ENCODE results near the gene CDCA5. TPM values are rescaled to one million over a fixed set of nuclear protein-coding genes. Genes with fewer than 3 reads are reported as not detected.

CDCA5 gene
- total RNA-seq, 1 experiment from 2014 or later, result 72.1 TPM

DNA sequence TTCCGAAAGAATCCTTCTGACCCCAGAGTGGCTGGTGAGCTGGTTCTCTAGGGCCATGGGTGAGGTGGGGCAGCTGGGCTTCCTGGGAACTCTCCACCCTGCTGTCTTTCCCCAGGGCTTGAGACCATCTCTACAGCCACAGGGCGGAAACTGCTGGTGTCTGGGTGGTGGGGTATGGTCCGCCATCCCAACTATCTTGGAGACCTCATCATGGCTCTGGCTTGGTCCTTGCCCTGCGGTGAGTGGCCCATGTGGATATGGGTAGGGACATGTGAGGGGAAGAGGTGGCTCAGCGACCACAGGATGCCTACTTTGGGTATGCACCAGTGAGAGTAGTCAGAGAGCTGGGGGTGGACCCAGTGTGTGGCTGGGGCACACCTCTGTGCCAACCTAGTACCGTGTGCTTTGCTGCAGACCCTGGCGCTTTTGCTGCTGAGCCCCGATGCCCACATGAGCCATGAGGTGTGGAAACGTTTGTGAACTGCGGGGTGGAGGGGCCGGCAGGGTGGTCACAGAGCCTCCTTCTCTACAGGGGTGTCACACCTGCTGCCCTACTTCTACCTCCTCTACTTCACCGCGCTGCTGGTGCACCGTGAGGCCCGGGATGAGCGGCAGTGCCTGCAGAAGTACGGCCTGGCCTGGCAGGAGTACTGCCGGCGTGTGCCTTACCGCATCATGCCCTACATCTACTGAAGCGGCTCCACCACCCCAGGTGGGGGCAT is 31.7 kb upstream of the CDCA5 start:
- H3K79me2 ChIP-seq (ENCODE audit: insufficient read depth, low read length), result peaks cover 35% of the 10 kb centered on the region
- peak overlapping the region; percentile 98; the same call in 1 of the 2 replicates for H3K9ac ChIP-seq (ENCODE audit: low read length)
- POLR2A ChIA-PET, result no interaction called here
- no peaks in the 10 kb centered on the region; the same call in 1 of the 2 replicates for H4K20me1 ChIP-seq (ENCODE audit: insufficient read depth)
- no peaks in the 10 kb centered on the region for H3K27me3 ChIP-seq (ENCODE audit: insufficient read depth, low read length)
- H3K4me3 ChIP-seq (replicated peaks in 1 of 2; ENCODE audit: low read depth in 1 of 2, low read length in 2 of 2), result peak overlapping the region; percentile 88 to 90; a peak in 3 of 4 replicates
- ATAC-seq (no peak), DNase-seq (ENCODE audit: low read depth, low spot score) (no peak)
- peak overlapping the region; percentile 95 for H3K27ac ChIP-seq (ENCODE audit: low read depth, low read length)
- H3K36me3 ChIP-seq (ENCODE audit: control insufficient read depth in 1 of 2, insufficient read depth in 2 of 2, low read length in 2 of 2), result peaks cover 7 to 33% of the 10 kb centered on the region in 2 experiments
- TSS peak; percentile 2 for BruUV-seq (replicated peaks)
- intact Hi-C loops (cut with micrococcal nuclease), result loop anchor here (5.0 to 10.0 kb wide), 3 partner anchors 103 to 328 kb away; partner anchors contain the start of genes ARL2 and ATG2A
- no peak overlapping the region for H2AFZ ChIP-seq (ENCODE audit: low read depth, low read length, poor library complexity, severe bottlenecking)
- peaks cover 21 to 54% of the 10 kb centered on the region in 2 experiments for H3K4me1 ChIP-seq (ENCODE audit: control insufficient read depth in 1 of 2, insufficient read depth in 2 of 2, low read length in 2 of 2)
- H3K9me2 ChIP-seq (ENCODE audit: insufficient read depth), result no peaks in the 10 kb centered on the region
- CTCF ChIA-PET, result no interaction called here
- RAD21 ChIA-PET (ENCODE audit: low non-redundant PET in 1 of 2, low total read pairs in 2 of 2, uncharacterized antibody in 2 of 2, unreplicated experiment in 2 of 2), result no interaction called here
- TF ChIP-seq, protein P1, sequence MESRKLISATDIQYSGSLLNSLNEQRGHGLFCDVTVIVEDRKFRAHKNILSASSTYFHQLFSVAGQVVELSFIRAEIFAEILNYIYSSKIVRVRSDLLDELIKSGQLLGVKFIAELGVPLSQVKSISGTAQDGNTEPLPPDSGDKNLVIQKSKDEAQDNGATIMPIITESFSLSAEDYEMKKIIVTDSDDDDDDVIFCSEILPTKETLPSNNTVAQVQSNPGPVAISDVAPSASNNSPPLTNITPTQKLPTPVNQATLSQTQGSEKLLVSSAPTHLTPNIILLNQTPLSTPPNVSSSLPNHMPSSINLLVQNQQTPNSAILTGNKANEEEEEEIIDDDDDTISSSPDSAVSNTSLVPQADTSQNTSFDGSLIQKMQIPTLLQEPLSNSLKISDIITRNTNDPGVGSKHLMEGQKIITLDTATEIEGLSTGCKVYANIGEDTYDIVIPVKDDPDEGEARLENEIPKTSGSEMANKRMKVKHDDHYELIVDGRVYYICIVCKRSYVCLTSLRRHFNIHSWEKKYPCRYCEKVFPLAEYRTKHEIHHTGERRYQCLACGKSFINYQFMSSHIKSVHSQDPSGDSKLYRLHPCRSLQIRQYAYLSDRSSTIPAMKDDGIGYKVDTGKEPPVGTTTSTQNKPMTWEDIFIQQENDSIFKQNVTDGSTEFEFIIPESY (IDR thresholded peaks at IDR 0.05; ENCODE audit: extremely low read depth, insufficient replicate concordance, low read length), result no peak
- TF ChIP-seq YY1 (IDR thresholded peaks at IDR 0.05; ENCODE audit: extremely low read depth, insufficient replicate concordance, low read depth, low read length), result no peak
- TF ChIP-seq, protein P2, sequence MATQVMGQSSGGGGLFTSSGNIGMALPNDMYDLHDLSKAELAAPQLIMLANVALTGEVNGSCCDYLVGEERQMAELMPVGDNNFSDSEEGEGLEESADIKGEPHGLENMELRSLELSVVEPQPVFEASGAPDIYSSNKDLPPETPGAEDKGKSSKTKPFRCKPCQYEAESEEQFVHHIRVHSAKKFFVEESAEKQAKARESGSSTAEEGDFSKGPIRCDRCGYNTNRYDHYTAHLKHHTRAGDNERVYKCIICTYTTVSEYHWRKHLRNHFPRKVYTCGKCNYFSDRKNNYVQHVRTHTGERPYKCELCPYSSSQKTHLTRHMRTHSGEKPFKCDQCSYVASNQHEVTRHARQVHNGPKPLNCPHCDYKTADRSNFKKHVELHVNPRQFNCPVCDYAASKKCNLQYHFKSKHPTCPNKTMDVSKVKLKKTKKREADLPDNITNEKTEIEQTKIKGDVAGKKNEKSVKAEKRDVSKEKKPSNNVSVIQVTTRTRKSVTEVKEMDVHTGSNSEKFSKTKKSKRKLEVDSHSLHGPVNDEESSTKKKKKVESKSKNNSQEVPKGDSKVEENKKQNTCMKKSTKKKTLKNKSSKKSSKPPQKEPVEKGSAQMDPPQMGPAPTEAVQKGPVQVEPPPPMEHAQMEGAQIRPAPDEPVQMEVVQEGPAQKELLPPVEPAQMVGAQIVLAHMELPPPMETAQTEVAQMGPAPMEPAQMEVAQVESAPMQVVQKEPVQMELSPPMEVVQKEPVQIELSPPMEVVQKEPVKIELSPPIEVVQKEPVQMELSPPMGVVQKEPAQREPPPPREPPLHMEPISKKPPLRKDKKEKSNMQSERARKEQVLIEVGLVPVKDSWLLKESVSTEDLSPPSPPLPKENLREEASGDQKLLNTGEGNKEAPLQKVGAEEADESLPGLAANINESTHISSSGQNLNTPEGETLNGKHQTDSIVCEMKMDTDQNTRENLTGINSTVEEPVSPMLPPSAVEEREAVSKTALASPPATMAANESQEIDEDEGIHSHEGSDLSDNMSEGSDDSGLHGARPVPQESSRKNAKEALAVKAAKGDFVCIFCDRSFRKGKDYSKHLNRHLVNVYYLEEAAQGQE (IDR thresholded peaks at IDR 0.05; ENCODE audit: low read depth), result no peak
- no peak for TF ChIP-seq POLR2AphosphoS5 (IDR thresholded peaks at IDR 0.05; ENCODE audit: low read depth, low read length)
- TF ChIP-seq FOSL1 (IDR thresholded peaks at IDR 0.05; ENCODE audit: low read depth), result no peak
- no peak for TF ChIP-seq CBX3 (IDR thresholded peaks at IDR 0.05; ENCODE audit: low read depth)
- TF ChIP-seq, protein P3, sequence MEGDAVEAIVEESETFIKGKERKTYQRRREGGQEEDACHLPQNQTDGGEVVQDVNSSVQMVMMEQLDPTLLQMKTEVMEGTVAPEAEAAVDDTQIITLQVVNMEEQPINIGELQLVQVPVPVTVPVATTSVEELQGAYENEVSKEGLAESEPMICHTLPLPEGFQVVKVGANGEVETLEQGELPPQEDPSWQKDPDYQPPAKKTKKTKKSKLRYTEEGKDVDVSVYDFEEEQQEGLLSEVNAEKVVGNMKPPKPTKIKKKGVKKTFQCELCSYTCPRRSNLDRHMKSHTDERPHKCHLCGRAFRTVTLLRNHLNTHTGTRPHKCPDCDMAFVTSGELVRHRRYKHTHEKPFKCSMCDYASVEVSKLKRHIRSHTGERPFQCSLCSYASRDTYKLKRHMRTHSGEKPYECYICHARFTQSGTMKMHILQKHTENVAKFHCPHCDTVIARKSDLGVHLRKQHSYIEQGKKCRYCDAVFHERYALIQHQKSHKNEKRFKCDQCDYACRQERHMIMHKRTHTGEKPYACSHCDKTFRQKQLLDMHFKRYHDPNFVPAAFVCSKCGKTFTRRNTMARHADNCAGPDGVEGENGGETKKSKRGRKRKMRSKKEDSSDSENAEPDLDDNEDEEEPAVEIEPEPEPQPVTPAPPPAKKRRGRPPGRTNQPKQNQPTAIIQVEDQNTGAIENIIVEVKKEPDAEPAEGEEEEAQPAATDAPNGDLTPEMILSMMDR (IDR thresholded peaks at IDR 0.05 in 2 of 3, conservative IDR thresholded peaks at IDR 0.05 in 1 of 3; ENCODE audit: borderline replicate concordance in 1 of 3, insufficient read depth in 1 of 3, low read depth in 2 of 3, low read length in 2 of 3), result no peak
- TF ChIP-seq, protein P4, sequence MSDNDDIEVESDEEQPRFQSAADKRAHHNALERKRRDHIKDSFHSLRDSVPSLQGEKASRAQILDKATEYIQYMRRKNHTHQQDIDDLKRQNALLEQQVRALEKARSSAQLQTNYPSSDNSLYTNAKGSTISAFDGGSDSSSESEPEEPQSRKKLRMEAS (IDR thresholded peaks at IDR 0.05), result no peak
- no peak for TF ChIP-seq EZH2 (IDR thresholded peaks at IDR 0.05)
- no peak for TF ChIP-seq ELF1 (IDR thresholded peaks at IDR 0.05; ENCODE audit: borderline replicate concordance, low read depth)
- no peak for TF ChIP-seq SIN3A (IDR thresholded peaks at IDR 0.05; ENCODE audit: low read depth)
- no peak for TF ChIP-seq ATF3 (IDR thresholded peaks at IDR 0.05)
- no peak for TF ChIP-seq SRF (IDR thresholded peaks at IDR 0.05; ENCODE audit: low read depth)
- TF ChIP-seq ZNF274 (IDR thresholded peaks at IDR 0.05; ENCODE audit: low read depth, low read length), result no peak
- no peak for TF ChIP-seq ZFX (IDR thresholded peaks at IDR 0.05)
- no peaks in the 10 kb centered on the region for H3K9me3 ChIP-seq (ENCODE audit: control insufficient read depth in 1 of 2, insufficient read depth in 1 of 2, low read depth in 1 of 2, low read length in 2 of 2)
- H3K4me2 ChIP-seq (ENCODE audit: low read length), result peak overlapping the region; percentile 94
